DOHH2 (cell line): ENCODE results near the gene IGSF6.

Source experiments
- EZH2phosphoT487 ChIP-seq: fragments of 200-600 bp; sonication (generic); IDR thresholded peaks from 2 replicates; pipeline ENCODE4 v1.6.1; 2017; ENCODE audit warnings: borderline replicate concordance, mild to moderate bottlenecking, antibody characterized with exemption, low read length, moderate library complexity, mixed read lengths
- TF ChIP-seq, protein P1 (sequence below): fragments of 200-600 bp; sonication (generic); IDR thresholded peaks from one replicate; pipeline ENCODE4 v1.5.1; 2014; ENCODE audit warnings: antibody characterized with exemption, mild to moderate bottlenecking, low read depth, low read length; ENCODE audit not compliant: poor library complexity, severe bottlenecking

DNA sequence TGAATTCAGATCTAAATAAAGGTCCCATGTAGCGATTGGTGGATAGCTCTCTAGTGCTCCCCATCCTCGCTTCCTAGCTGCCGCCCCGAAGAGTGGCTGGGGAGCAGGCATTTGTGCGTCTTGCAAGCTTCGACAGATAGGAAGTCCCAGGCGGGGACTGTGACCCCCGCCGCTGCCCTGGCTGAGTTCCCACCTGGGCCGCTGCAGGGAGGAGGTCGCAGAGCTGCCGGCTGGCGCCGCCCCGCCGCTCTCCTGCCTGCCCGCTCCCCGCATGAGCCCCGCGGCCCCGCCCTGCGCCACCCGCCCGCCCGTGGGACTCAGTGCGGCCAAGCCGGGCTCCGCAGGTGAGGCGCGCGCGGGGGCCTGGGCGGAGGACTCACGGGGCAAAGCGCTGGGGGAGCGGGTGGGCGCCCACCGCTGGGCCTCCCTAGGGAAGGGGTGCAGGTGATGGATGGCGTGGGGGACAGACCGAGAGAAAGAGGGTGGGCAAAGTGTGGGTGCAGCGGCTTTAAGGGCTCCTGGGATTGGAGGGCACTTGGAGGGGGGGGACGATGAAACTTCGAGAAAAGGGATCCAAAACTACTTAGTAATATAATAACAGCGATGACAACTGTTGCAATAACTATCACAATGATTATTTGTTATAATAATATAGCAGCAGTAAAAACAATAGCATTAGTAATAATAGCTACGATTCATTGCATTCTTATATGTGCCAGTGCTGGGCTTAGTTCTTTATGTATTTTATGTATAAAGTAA lies 11.7 kb upstream of the IGSF6 start, which contains the start of gene OTOA:
- TF ChIP-seq, protein P1, sequence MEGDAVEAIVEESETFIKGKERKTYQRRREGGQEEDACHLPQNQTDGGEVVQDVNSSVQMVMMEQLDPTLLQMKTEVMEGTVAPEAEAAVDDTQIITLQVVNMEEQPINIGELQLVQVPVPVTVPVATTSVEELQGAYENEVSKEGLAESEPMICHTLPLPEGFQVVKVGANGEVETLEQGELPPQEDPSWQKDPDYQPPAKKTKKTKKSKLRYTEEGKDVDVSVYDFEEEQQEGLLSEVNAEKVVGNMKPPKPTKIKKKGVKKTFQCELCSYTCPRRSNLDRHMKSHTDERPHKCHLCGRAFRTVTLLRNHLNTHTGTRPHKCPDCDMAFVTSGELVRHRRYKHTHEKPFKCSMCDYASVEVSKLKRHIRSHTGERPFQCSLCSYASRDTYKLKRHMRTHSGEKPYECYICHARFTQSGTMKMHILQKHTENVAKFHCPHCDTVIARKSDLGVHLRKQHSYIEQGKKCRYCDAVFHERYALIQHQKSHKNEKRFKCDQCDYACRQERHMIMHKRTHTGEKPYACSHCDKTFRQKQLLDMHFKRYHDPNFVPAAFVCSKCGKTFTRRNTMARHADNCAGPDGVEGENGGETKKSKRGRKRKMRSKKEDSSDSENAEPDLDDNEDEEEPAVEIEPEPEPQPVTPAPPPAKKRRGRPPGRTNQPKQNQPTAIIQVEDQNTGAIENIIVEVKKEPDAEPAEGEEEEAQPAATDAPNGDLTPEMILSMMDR = no peak
- TF ChIP-seq EZH2phosphoT487 = no peak
